GM21528 (cell line): ENCODE measurements around the gene PSMD11.

Experiments
- ATAC-seq: cut with Tn5 transposase; IDR thresholded peaks from one replicate; pipeline ENCODE4 v1.9.1; 2021; ENCODE audit warnings: mild to moderate bottlenecking, moderate library complexity; ENCODE audit not compliant: unreplicated experiment, low FRiP score

PSMD11 gene

GRCh38 chr17:32527146-32527545 lies 82.8 kb downstream of the PSMD11 start:
- ATAC-seq: no peak

DNA sequence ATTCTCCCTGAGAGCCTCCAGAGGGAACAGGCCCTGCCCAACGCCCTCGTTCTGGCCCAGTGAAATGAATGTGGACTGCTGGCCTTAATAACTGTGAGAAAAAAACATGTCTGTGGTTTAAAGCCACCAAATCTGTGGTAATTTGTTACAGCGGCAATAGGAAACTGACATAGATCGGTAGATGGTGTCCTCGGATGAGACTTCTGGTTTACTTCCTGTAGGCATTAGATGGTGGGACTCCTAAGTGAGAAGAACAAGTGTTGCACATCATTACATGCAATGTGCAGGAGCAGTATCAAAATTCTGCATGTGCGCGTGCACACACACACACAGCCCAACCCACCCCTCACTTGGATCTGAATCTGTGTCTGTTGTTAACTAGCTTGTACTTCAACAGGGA lies 84.5 kb downstream of the PSMD11 start:
- no peak for ATAC-seq

GRCh38 chr17:32529604-32530003 lies 85.3 kb downstream of the PSMD11 start:
- no peak for ATAC-seq
